ENCODE data around the gene TRPC5OS. TPM values are rescaled to one million over a fixed set of nuclear protein-coding genes. Genes with fewer than 3 reads are reported as not detected.

The TRPC5OS gene
- total and polyA plus RNA-seq, 2 donors (not counting 1 experiment from before 2014, with no cell fraction given) = not detected

- no peaks in the 10 kb centered on the region for H4K20me1 ChIP-seq (ENCODE audit: control insufficient read depth, insufficient read depth, low read length, poor library complexity, severe bottlenecking)
- CTCF ChIA-PET = no interaction called here
- H3K27ac ChIP-seq (ENCODE audit: low read length in 2 of 2) = no peak overlapping the region
- Mint-ChIP-seq H3K27me3 (no peaks in the 10 kb centered on the region), H3K27ac (no peak overlapping the region), H3K9me3 (ENCODE audit: insufficient read depth) (no peaks in the 10 kb centered on the region), H3K4me1 (no peaks in the 10 kb centered on the region), H3K4me3 (no peak overlapping the region)
- ATAC-seq (ENCODE audit: low read depth) (no peak), DNase-seq (no peak)
- H3K27me3 ChIP-seq (replicated peaks in 1 of 4; ENCODE audit: control extremely low read depth in 1 of 4, control insufficient read depth in 3 of 4, insufficient read depth in 4 of 4, low read length in 3 of 4) = no peaks in the 10 kb centered on the region
- TF ChIP-seq CTCF (IDR thresholded peaks at IDR 0.05) = no peak
- TF ChIP-seq EZH2 (IDR thresholded peaks at IDR 0.05; ENCODE audit: borderline replicate concordance, insufficient read depth, low read depth, low read length, poor library complexity, severe bottlenecking) = no peak
- POLR2A ChIA-PET = no interaction called here
- intact Hi-C loops (cut with micrococcal nuclease) = loop anchor here (10.0 kb wide), 1 partner anchor 857 kb away; no protein-coding TSS in a partner anchor
- H3K4me3 ChIP-seq (ENCODE audit: control extremely low read depth in 1 of 5, extremely low read depth in 1 of 5, insufficient read depth in 1 of 5, low read depth in 2 of 5, low read length in 4 of 5) = no peak overlapping the region
- no peaks in the 10 kb centered on the region for H3K4me1 ChIP-seq (ENCODE audit: control insufficient read depth in 2 of 2, insufficient read depth in 2 of 2, low read length in 2 of 2)
- no peak overlapping the region for H2AFZ ChIP-seq (ENCODE audit: insufficient read depth, low read depth, low read length, poor library complexity, severe bottlenecking)
- H3K9ac ChIP-seq (ENCODE audit: low read length) = no peak overlapping the region
- WGBS (ENCODE audit: insufficient coverage) = 100% methylated on average over 1 of the region's 3 CpGs
- H3K9me3 ChIP-seq (ENCODE audit: control extremely low read depth in 1 of 3, control insufficient read depth in 2 of 3, insufficient read depth in 1 of 3, low read length in 2 of 3) = no peaks in the 10 kb centered on the region
- no peaks in the 10 kb centered on the region for H3K36me3 ChIP-seq (replicated peaks in 1 of 2; ENCODE audit: control extremely low read depth in 1 of 2, control insufficient read depth in 1 of 2, extremely low read depth in 1 of 2, insufficient read depth in 2 of 2, low read length in 1 of 2)
- H3K4me2 ChIP-seq (replicated peaks; ENCODE audit: low read depth, low read length, poor library complexity, severe bottlenecking) = no peak overlapping the region
- no peaks in the 10 kb centered on the region for H3K79me2 ChIP-seq (ENCODE audit: control insufficient read depth, insufficient read depth, low read length)
These were observed 1.7 kb downstream of the TRPC5OS start for GRCh38 chrX:111877681-111878080.

GRCh38 chrX:111880735-111881134 is 4.8 kb downstream of the TRPC5OS start:
- Histone ChIP-seq H3K79me2 (ENCODE audit: control insufficient read depth, insufficient read depth, low read length) (no peaks in the 10 kb centered on the region), H3K36me3 (replicated peaks in 1 of 2; ENCODE audit: control extremely low read depth in 1 of 2, control insufficient read depth in 1 of 2, extremely low read depth in 1 of 2, insufficient read depth in 2 of 2, low read length in 1 of 2) (no peaks in the 10 kb centered on the region), H3K4me2 (replicated peaks; ENCODE audit: low read depth, low read length, poor library complexity, severe bottlenecking) (no peak overlapping the region), H3K9me3 (ENCODE audit: control extremely low read depth in 1 of 3, control insufficient read depth in 2 of 3, insufficient read depth in 1 of 3, low read length in 2 of 3) (no peaks in the 10 kb centered on the region), H3K27me3 (replicated peaks in 1 of 4; ENCODE audit: control extremely low read depth in 1 of 4, control insufficient read depth in 3 of 4, insufficient read depth in 4 of 4, low read length in 3 of 4) (no peaks in the 10 kb centered on the region), H3K4me3 (ENCODE audit: control extremely low read depth in 1 of 5, extremely low read depth in 1 of 5, insufficient read depth in 1 of 5, low read depth in 2 of 5, low read length in 4 of 5) (no peak overlapping the region), H2AFZ (ENCODE audit: insufficient read depth, low read depth, low read length, poor library complexity, severe bottlenecking) (no peak overlapping the region), H3K9ac (ENCODE audit: low read length) (no peak overlapping the region), H3K4me1 (ENCODE audit: control insufficient read depth in 2 of 2, insufficient read depth in 2 of 2, low read length in 2 of 2) (no peaks in the 10 kb centered on the region), H4K20me1 (ENCODE audit: control insufficient read depth, insufficient read depth, low read length, poor library complexity, severe bottlenecking) (no peaks in the 10 kb centered on the region), H3K27ac (ENCODE audit: low read length in 2 of 2) (no peak overlapping the region)
- no peak for TF ChIP-seq CTCF (IDR thresholded peaks at IDR 0.05)
- no peak for TF ChIP-seq EZH2 (IDR thresholded peaks at IDR 0.05; ENCODE audit: borderline replicate concordance, insufficient read depth, low read depth, low read length, poor library complexity, severe bottlenecking)
- Mint-ChIP-seq H3K27me3 (no peaks in the 10 kb centered on the region), H3K4me1 (no peaks in the 10 kb centered on the region), H3K4me3 (no peak overlapping the region), H3K9me3 (ENCODE audit: insufficient read depth) (no peaks in the 10 kb centered on the region), H3K27ac (no peak overlapping the region)
- ATAC-seq (ENCODE audit: low read depth) = no peak
- CTCF ChIA-PET = no interaction called here
- intact Hi-C loops (cut with micrococcal nuclease) = no loop called here
- DNase-seq = no peak
- WGBS (ENCODE audit: insufficient coverage) = no CpG with 5 or more reads among the region's 1 CpG
- POLR2A ChIA-PET = no interaction called here

Data from B cell (primary cell).